NCI-H526 treated with DMSO at 0.1 percent for 48 hours (cell line): ENCODE data around the gene GLCE.

Experiments
- DNase-seq: peaks from one replicate; lab custom pipeline; 2025; lab: John Stamatoyannopoulos, UW

GLCE gene

DNA sequence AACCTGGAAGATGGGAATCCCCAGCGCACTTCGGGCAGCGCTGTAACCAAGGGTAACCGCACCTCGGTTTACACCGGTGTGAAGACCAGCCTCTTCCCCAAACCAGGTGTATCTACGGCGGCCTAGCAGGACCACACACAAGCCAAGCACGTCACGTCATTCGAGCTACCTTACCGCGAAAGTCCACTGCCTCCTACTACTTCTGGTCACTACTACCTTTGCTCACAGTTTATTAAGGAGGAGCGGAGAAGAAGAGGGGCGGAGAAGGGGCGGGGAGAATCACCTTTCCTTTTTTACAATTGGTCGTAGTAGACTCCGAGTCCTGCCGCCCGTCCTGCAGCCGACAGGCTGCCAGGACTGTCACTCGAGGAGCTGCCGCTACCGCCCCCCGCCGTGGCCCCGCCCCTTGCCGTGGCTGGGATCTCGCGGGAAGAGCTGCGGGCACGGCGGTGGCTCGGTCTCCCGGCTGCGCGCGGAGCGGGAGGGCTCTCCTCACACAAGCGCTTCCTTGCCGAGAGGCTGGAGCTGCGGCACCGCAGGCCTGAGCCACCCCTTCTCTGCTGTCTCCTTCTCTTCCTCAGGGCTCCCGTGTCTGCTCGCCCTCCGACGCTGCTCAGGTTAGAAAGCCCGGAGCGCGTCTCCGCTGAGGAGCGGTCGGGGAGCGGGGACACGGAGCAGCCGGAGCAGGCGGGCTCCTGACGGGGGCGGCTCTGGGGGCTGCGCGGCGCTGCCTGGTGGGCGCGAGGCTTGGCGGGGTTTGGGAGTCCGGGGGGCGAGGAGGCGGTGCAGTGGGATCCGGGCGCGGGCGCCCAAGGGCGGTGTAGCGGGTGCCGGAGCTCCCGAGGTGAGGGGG lies at the start of gene GLCE:
Gene GLCE, plus strand, starts transcription at position 495 of the 853 bp plus-strand sequence. CDS start 95,172 bp downstream, outside the sequence.
- DNase-seq: peak; percentile 96

DNA sequence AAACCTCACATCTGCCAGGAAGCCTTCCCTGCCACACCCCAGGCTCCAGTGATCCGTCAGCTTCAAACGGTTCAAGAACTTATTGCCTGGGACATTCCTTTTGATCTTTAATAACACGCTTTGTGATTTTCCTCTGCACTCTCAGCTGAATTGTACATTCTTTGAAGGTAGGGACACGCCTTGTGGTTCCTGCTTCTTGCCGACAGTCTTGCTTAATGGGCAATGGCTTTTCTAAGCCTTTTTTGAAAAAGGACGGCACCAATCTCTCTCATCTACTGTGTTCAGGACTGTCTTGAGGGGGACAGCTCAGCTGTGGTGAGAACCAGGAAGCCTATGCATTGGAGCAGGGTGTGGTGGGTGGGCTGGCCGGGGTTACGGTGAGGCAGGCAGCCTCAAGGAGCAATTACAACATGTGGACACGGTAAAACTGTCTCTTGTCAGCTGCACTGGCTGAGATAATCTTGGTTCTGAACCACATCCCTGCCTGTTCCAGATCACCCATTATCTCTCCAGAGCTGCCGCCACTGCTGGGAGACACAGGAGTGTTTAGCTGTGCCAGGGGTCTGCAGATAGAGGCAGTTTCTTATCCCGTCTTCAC lies 46.0 kb upstream of the GLCE start:
- DNase-seq: no peak

GRCh38 chr15:69115031-69115430 lies 45.4 kb upstream of the GLCE start:
- no peak for DNase-seq

GRCh38 chr15:69116391-69116790 lies 44.0 kb upstream of the GLCE start:
- DNase-seq: no peak

DNA sequence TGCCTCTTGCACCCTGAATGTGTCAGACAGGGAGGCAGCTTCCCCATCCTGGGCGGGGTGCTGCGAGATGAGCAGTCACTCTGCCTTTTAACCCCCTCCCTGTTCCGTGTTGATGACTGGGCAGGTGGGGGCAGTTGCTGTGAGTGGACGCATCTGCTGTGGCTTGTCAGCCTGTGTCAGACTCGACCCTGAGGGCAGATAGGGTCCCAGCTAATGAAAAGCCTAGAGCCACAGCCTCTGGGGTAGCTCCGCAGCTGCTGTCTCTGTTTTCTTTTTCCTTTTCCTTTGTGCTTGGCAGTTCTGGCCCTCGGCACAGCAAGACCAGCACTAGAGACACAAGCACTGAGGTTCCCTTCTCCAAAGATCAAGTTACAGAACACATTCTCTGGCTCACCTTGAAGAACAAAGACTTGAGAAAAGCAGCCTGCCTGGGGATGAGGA lies 43.0 kb upstream of the GLCE start:
- DNase-seq: no peak

DNA sequence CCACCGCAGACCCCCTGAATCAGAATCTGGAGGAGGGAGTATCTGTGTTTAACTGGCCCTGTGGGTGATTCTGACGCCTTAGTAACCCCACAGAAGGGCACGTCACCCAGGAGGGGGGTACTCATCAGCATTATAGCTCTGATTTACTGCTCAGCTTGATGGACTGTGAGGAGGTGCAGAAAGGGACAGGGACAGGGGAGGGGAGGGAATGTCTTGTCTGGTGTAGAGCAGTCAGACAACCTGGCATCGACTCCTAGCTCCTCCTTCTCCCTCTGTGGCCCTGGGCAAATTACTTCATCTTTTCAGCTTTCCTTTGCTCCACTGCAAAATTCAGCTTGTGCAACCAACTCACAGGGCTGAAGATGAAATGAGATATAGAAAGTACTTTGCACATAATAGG lies 42.3 kb upstream of the GLCE start:
- no peak for DNase-seq

DNA sequence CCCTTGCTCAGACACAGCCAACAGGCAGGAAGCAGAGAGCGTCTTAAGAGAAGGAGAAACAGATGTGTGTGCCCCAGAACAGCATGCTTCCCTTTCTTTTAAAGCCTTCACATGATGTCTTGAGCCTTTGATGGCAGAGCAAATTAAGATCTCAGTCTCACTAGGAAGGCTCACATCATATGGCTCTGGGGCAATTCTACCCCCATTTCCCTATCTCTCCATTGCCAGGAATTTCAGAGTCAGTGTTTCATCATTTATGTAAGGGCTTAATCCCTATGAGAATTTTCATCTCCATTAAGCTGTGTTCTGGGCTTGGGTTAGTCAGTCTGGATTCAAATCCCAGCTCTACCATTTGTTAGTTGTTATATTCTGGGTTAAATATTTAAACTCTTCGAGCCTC lies 41.4 kb upstream of the GLCE start:
- no peak for DNase-seq

GRCh38 chr15:69119683-69120395 lies 40.6 kb upstream of the GLCE start:
- no peak for DNase-seq

GRCh38 chr15:69120732-69121131 lies 39.7 kb upstream of the GLCE start:
- no peak for DNase-seq

- no peak for DNase-seq
These were observed 39.1 kb upstream of the GLCE start for GRCh38 chr15:69121198-69121828.

DNA sequence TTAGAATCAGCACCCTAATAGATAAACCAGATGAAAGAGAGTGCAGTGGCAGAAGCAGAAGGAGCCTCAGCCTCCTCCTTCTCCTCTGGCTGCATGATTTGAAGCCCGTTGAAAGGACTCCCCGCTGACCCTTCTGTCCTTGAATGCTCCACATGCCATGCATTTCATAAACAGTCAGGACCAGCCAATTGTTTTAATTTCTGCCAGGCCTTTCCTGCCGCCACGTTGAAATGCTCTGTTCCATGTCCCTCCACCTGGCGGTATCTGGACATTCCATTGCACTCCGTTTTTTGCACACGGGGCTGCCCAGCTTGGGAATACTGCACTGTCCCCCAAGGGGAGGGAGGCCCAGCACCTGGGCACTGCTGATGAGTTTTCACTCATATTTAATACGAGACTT lies 35.2 kb upstream of the GLCE start:
- DNase-seq: no peak

DNA sequence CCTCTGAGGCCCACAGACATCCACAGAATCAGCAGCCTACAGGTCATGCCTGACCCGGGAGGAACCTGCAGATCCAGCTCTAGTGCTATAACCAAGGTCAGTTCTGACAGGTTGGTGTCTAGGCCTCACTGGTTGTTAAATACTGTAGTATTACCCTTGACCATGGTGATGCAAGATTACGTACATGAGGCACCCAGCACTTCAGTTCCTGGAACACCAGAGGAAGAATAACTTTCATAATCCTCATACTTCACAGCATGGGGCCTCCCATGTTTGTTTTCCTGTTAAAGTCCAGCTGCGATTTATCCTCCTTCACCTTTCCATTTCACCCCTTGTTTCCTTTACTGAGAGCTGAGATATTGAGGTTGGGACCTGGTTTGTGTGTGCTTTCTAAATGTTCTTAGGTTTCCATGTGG lies 34.4 kb upstream of the GLCE start:
- no peak for DNase-seq

DNA sequence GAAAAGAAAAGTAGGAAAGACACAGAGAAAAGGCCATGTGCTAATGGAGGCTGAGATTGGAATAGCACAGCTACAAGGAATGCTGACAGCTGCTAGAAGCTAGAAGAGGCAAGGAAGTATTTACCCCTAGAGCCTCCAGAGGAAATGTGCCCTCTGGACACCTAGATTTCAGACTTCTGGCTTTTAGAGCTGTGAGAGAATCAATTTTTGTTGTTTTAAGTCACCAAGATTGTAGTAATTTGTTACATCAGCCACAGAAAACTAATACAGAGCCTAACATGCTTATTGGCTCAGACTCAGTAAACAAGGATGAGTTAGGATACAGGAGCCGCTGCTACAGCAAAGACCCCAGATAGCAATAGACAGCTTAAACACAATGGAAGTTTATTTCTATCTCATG lies 33.1 kb upstream of the GLCE start:
- no peak for DNase-seq

DNA sequence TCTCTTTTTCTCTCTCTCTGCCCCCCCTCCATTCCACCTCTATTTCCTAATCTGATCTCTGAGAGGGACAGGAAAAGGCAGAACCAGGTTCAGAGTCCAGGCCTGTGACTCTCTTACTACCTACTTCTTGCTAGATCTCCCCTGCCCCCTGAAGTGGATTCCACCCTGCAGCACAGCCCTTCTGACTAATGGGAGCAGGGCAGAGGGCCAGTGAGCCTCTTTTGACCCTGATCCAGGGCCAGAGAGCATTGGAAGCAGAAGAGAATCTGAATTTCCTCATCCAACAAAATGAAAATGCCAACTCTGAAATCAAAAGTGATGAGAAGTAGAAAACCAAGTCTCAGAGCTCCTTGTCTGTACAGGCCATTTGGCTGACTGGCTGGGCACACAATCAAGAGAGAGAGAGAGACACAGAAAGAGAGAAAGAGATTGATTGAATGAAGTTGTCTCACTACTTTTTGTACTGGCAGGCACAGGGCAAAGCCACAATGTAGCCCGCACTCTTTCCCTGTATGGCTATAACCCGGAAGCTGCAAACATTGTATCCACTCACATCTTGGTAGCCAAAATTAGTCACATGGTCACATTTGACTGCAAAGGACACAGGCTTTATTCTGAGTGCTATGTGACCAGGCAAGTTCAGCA lies 31.6 kb upstream of the GLCE start:
- no peak for DNase-seq

GRCh38 chr15:69131362-69132220 lies 28.8 kb upstream of the GLCE start:
- DNase-seq: no peak

DNA sequence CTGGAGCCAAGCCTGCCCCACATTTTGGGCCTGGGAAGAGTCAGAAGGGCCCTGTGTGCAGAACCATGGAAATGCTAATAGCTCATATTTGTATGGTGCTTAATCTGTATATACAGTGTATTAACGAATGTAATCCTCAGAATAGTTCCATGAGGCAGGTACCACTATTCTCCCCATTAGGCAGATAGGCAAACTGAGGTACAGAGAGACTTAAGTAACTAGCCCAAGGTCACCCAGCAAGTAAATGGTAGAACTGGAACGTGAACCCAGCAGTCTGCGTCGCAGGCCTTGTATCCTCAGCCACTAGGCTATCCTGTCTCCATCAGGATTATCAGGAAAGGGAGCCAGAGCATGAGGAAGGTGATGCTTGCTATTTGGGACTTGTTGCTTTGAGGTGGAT lies 28.0 kb upstream of the GLCE start:
- no peak for DNase-seq

DNA sequence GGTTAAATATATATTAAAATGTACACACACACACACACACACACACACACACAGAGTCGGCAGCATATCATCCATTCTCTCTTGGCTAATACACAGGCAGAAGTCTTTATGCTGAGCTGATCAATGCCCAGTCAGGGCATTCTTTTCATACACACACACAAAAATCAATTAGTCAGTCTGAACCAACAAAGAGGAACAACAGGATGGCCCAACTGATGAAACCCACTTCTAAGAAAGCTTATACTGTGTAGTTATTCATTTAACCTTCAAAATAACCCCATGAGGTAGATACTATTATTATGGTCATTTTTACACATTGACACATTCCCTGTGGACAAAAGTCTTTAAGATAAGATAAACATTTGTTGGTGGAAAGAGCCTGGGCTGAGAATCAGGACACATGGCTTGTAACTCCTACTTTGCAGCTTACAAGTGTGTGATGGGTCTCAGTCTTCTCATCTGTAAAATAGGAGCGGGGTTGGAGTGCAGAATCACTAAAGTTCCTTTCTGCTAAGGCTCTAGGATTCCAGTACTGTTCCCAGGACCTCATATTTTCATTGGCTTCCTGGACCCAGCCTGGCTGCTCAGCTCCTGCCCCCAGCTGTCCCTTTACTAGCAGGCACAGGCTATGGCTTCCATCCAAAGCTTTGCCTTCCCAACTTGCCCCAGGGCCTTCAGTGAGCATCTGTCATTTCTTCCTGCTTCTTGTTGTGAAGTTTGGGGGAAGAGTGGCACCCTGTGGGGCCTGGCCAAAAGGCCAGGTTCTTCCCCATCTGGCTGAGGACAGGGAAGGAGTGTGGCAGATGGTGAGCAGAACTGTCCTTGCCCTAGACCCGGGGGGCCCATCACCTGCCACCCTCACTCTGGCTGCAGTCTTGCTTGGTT lies 27.2 kb upstream of the GLCE start:
- DNase-seq: no peak

GRCh38 chr15:69133862-69134519 lies 26.4 kb upstream of the GLCE start:
- DNase-seq: no peak

DNA sequence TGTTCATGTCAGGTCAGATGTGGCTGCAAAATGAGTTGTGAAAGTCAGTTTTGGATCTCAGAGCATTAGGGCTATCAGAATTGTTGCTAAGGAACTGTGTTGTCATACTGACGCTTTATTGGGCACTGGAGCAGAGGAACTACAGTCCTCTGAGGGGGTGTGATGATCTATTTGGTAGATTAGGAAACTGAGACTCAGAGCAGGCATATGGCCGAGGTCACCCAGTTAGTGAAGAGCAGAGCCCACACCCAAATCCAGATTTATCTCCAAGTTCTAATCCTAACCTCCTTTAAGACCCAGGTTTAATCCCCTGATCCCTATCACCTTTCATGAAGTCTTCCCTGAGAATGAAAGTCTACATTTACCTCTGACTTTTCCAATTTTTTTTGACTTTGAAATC lies 25.6 kb upstream of the GLCE start:
- DNase-seq: no peak
